Measurements from ENCODE around the gene TIMM44. TPM values are rescaled to one million over a fixed set of nuclear protein-coding genes. Genes with fewer than 3 reads are reported as not detected.

The TIMM44 gene
- total and polyA plus RNA-seq, 2 donors from 2014 or later, result 46.7 to 57.8 TPM

DNA sequence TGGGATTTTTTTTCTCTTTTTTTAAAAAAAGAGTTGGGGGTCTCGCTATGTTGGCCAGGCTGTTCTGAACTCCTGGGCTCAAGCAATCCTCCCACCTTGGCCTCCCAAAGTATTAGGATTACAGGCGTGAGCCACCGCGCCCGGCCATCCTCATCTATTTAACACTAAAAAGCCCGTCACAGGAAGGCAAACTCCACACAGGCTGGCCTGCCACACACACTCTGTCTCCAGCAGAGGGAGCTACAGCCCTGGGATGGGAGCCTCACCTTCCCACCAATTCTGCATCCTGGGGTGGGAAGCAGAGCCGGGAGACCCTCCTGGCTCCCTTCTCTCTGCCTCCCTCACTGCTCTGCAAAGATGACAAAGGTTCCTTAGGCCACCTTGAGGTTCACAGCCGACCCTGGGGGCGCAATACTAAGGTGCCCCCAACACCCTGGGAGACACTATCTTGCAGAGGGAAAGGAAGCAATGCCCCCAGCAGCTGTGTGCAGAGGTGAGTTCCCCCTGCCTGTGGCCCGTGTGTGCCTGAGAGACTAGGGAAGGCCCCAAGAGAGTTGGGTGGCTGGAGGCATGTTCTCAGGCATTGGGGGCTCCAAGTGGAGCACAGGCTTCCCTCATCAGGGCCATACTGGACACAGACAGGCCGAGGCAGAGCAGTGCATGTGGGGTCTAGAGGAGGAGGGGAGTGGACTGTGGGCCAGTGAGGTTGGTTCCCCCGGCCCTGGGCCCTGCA is 27.4 kb upstream of the TIMM44 start:
- Histone ChIP-seq H3K27me3 (ENCODE audit: control insufficient read depth, insufficient read depth, low read length) (no peaks in the 10 kb centered on the region), H3K4me1 (ENCODE audit: control insufficient read depth in 2 of 3, insufficient read depth in 2 of 3, low read depth in 1 of 3, low read length in 3 of 3) (peaks cover 0 to 14% (median 10%) of the 10 kb centered on the region in 3 donors), H3K9ac (ENCODE audit: low read length in 3 of 3) (no peak overlapping the region), H3K9me3 (ENCODE audit: control insufficient read depth in 2 of 3, insufficient read depth in 1 of 3, low read length in 3 of 3) (no peaks in the 10 kb centered on the region), H3K4me3 (ENCODE audit: low read length in 3 of 3) (no peak overlapping the region), H3K27ac (ENCODE audit: low read depth in 2 of 2, low read length in 2 of 2) (no peak overlapping the region), H3K36me3 (ENCODE audit: control insufficient read depth in 2 of 3, insufficient read depth in 3 of 3, low read length in 3 of 3) (peaks cover 2 to 30% (median 27%) of the 10 kb centered on the region in 3 donors)
- peak; percentile 77 for TF ChIP-seq CTCF (IDR thresholded peaks at IDR 0.05; ENCODE audit: borderline replicate concordance, extremely low read depth, insufficient read depth)
- DNase-seq (peak in 4 of 5 donors; percentile 53 to 78 (median 57)), FAIRE-seq (no peak)
- intact Hi-C loops (cut with DNase I), result no loop called here

- TF ChIP-seq CTCF (IDR thresholded peaks at IDR 0.05; ENCODE audit: borderline replicate concordance, extremely low read depth, insufficient read depth), result no peak
- FAIRE-seq, result no peak
- peaks cover 2 to 36% (median 31%) of the 10 kb centered on the region in 3 donors for H3K36me3 ChIP-seq (ENCODE audit: control insufficient read depth in 2 of 3, insufficient read depth in 3 of 3, low read length in 3 of 3)
- DNase-seq, result peak in 1 of 5 donors; percentile 18
- no peak overlapping the region for H3K4me3 ChIP-seq (ENCODE audit: low read length in 3 of 3)
- H3K27me3 ChIP-seq (ENCODE audit: control insufficient read depth, insufficient read depth, low read length), result no peaks in the 10 kb centered on the region
- no peaks in the 10 kb centered on the region for H3K9me3 ChIP-seq (ENCODE audit: control insufficient read depth in 2 of 3, insufficient read depth in 1 of 3, low read length in 3 of 3)
- H3K4me1 ChIP-seq (ENCODE audit: control insufficient read depth in 2 of 3, insufficient read depth in 2 of 3, low read depth in 1 of 3, low read length in 3 of 3), result peaks cover 0 to 4% (median 0%) of the 10 kb centered on the region in 3 donors
- intact Hi-C loops (cut with DNase I), result no loop called here
- no peak overlapping the region for H3K9ac ChIP-seq (ENCODE audit: low read length in 3 of 3)
- no peak overlapping the region for H3K27ac ChIP-seq (ENCODE audit: low read depth in 2 of 2, low read length in 2 of 2)
Observed at GRCh38 chr19:7969555-7969939, 26.1 kb upstream of the TIMM44 start.

GRCh38 chr19:7968796-7969554 is 25.5 kb upstream of the TIMM44 start:
- Histone ChIP-seq H3K27ac (ENCODE audit: low read depth in 2 of 2, low read length in 2 of 2) (no peak overlapping the region), H3K27me3 (ENCODE audit: control insufficient read depth, insufficient read depth, low read length) (no peaks in the 10 kb centered on the region), H3K9ac (ENCODE audit: low read length in 3 of 3) (no peak overlapping the region), H3K36me3 (ENCODE audit: control insufficient read depth in 2 of 3, insufficient read depth in 3 of 3, low read length in 3 of 3) (peaks cover 2 to 36% (median 31%) of the 10 kb centered on the region in 3 donors), H3K4me1 (ENCODE audit: control insufficient read depth in 2 of 3, insufficient read depth in 2 of 3, low read depth in 1 of 3, low read length in 3 of 3) (peaks cover 0 to 2% (median 0%) of the 10 kb centered on the region in 3 donors), H3K9me3 (ENCODE audit: control insufficient read depth in 2 of 3, insufficient read depth in 1 of 3, low read length in 3 of 3) (no peaks in the 10 kb centered on the region), H3K4me3 (ENCODE audit: low read length in 3 of 3) (no peak overlapping the region)
- DNase-seq (peak in 1 of 5 donors; percentile 57), FAIRE-seq (no peak)
- no peak for TF ChIP-seq CTCF (IDR thresholded peaks at IDR 0.05; ENCODE audit: borderline replicate concordance, extremely low read depth, insufficient read depth)
- intact Hi-C loops (cut with DNase I), result no loop called here

Data from kidney (tissue), 14 donors.